ENCODE data around the gene TAS1R1. TPM values are rescaled to one million over a fixed set of nuclear protein-coding genes. Genes with fewer than 3 reads are reported as not detected.

TAS1R1 gene
- total RNA-seq, 1 donor from 2014 or later: not detected

GRCh38 chr1:6591222-6591621 is 36.1 kb downstream of the TAS1R1 start:
- no peak for TF ChIP-seq CTCF (IDR thresholded peaks at IDR 0.05; ENCODE audit: insufficient read depth, low read length, poor library complexity, severe bottlenecking)
- no peak overlapping the region for H3K4me3 ChIP-seq (ENCODE audit: low read depth, low read length)
- no peaks in the 10 kb centered on the region for H3K27me3 ChIP-seq (ENCODE audit: control insufficient read depth, insufficient read depth, low read length)
- peaks cover 7% of the 10 kb centered on the region for H3K36me3 ChIP-seq (ENCODE audit: control insufficient read depth, insufficient read depth, low read length)
- DNase-seq (ENCODE audit: low read depth): no peak

GRCh38 chr1:6591644-6592043 is 36.5 kb downstream of the TAS1R1 start:
- Histone ChIP-seq H3K27me3 (ENCODE audit: control insufficient read depth, insufficient read depth, low read length) (no peaks in the 10 kb centered on the region), H3K36me3 (ENCODE audit: control insufficient read depth, insufficient read depth, low read length) (peaks cover 7% of the 10 kb centered on the region), H3K4me3 (ENCODE audit: low read depth, low read length) (no peak overlapping the region)
- no peak for DNase-seq (ENCODE audit: low read depth)
- no peak for TF ChIP-seq CTCF (IDR thresholded peaks at IDR 0.05; ENCODE audit: insufficient read depth, low read length, poor library complexity, severe bottlenecking)

- no peak overlapping the region for H3K4me3 ChIP-seq (ENCODE audit: low read depth, low read length)
- TF ChIP-seq CTCF (IDR thresholded peaks at IDR 0.05; ENCODE audit: insufficient read depth, low read length, poor library complexity, severe bottlenecking): no peak
- peaks cover 7% of the 10 kb centered on the region for H3K36me3 ChIP-seq (ENCODE audit: control insufficient read depth, insufficient read depth, low read length)
- no peaks in the 10 kb centered on the region for H3K27me3 ChIP-seq (ENCODE audit: control insufficient read depth, insufficient read depth, low read length)
- no peak for DNase-seq (ENCODE audit: low read depth)
Observed at GRCh38 chr1:6592441-6592840, 37.3 kb downstream of the TAS1R1 start.

- Histone ChIP-seq H3K27me3 (ENCODE audit: control insufficient read depth, insufficient read depth, low read length) (no peaks in the 10 kb centered on the region), H3K4me3 (ENCODE audit: low read depth, low read length) (no peak overlapping the region), H3K36me3 (ENCODE audit: control insufficient read depth, insufficient read depth, low read length) (peaks cover 7% of the 10 kb centered on the region)
- TF ChIP-seq CTCF (IDR thresholded peaks at IDR 0.05; ENCODE audit: insufficient read depth, low read length, poor library complexity, severe bottlenecking): no peak
- no peak for DNase-seq (ENCODE audit: low read depth)
Observed at GRCh38 chr1:6592865-6593593, 37.9 kb downstream of the TAS1R1 start.

GRCh38 chr1:6593810-6594209 is 38.7 kb downstream of the TAS1R1 start:
- Histone ChIP-seq H3K27me3 (ENCODE audit: control insufficient read depth, insufficient read depth, low read length) (no peaks in the 10 kb centered on the region), H3K4me3 (ENCODE audit: low read depth, low read length) (no peak overlapping the region), H3K36me3 (ENCODE audit: control insufficient read depth, insufficient read depth, low read length) (peaks cover 5% of the 10 kb centered on the region)
- no peak for DNase-seq (ENCODE audit: low read depth)
- no peak for TF ChIP-seq CTCF (IDR thresholded peaks at IDR 0.05; ENCODE audit: insufficient read depth, low read length, poor library complexity, severe bottlenecking)

All from kidney epithelial cell (primary cell).